Uterus (tissue), 2 donors: Measurements from ENCODE around the gene ITGAV.

Experiments
- CTCF ChIP-seq, 4 experiments: fragments of 200-600 bp in 2 of 4; fragments of 450-650 bp in 2 of 4; sonication (generic) in 2 of 4; IDR thresholded peaks; one replicate each; pipeline ENCODE4 v1.5.1; 2016 to 2019; ENCODE audit warnings: antibody characterized with exemption in 4 of 4, mild to moderate bottlenecking in 2 of 4, moderate library complexity in 1 of 4
- POLR2A ChIP-seq, 2 donors: fragments of 450-650 bp; IDR thresholded peaks; one replicate each; pipeline ENCODE4 v1.6.1; 2016; ENCODE audit warnings: antibody characterized with exemption in 2 of 2, mild to moderate bottlenecking in 1 of 2, moderate library complexity in 1 of 2

GRCh38 chr2:186572705-186573104 lies 17.2 kb upstream of the ITGAV start:
- TF ChIP-seq CTCF (IDR thresholded peaks at IDR 0.05) (no peak), POLR2A (IDR thresholded peaks at IDR 0.05) (no peak)
